HAP-1 (cell line): ENCODE measurements around the gene RSF1.
"Not testable (repeated sequence)": the region's sequence is repeated elsewhere in the genome, so short reads cannot be mapped to it uniquely, and the experiment has no call there.

Source experiments
- DNase-seq, 2 experiments: peaks; one replicate each; pipeline ENCODE4 v3.0.0-alpha.2; 2016 to 2020; ENCODE audit warnings: low spot score in 2 of 2
- H3K27me3 ChIP-seq: fragments of 250-450 bp; sonication (Bioruptor Pico); 2 replicates; pipeline ENCODE4 v1.5.1; 2020; ENCODE audit warnings: low read depth, mild to moderate bottlenecking, moderate library complexity
- H3K36me3 ChIP-seq: fragments of 250-450 bp; sonication (Bioruptor Pico); replicated peaks from 2 replicates; pipeline ENCODE4 v1.5.1; 2020; ENCODE audit warnings: mild to moderate bottlenecking
- H3K4me1 ChIP-seq: fragments of 250-450 bp; sonication (Bioruptor Pico); 2 replicates; pipeline ENCODE4 v1.5.1; 2020; ENCODE audit warnings: mild to moderate bottlenecking
- H3K4me3 ChIP-seq: fragments of 250-450 bp; sonication (Bioruptor Pico); 2 replicates; pipeline ENCODE4 v1.5.1; 2020; ENCODE audit warnings: mild to moderate bottlenecking, moderate library complexity
- H3K9me3 ChIP-seq: fragments of 250-450 bp; sonication (Bioruptor Pico); 2 replicates; pipeline ENCODE4 v1.5.1; 2020; ENCODE audit warnings: mild to moderate bottlenecking, moderate library complexity
- in situ Hi-C: fragments of 300-500 bp; cut with MboI; formaldehyde crosslinking; loops from 3 replicates; pipeline ENCODE4 v1.14.3; 2020; ENCODE audit warnings: low sequenced_read_pairs, inconsistent platforms, mixed read lengths

Gene RSF1, protein sequence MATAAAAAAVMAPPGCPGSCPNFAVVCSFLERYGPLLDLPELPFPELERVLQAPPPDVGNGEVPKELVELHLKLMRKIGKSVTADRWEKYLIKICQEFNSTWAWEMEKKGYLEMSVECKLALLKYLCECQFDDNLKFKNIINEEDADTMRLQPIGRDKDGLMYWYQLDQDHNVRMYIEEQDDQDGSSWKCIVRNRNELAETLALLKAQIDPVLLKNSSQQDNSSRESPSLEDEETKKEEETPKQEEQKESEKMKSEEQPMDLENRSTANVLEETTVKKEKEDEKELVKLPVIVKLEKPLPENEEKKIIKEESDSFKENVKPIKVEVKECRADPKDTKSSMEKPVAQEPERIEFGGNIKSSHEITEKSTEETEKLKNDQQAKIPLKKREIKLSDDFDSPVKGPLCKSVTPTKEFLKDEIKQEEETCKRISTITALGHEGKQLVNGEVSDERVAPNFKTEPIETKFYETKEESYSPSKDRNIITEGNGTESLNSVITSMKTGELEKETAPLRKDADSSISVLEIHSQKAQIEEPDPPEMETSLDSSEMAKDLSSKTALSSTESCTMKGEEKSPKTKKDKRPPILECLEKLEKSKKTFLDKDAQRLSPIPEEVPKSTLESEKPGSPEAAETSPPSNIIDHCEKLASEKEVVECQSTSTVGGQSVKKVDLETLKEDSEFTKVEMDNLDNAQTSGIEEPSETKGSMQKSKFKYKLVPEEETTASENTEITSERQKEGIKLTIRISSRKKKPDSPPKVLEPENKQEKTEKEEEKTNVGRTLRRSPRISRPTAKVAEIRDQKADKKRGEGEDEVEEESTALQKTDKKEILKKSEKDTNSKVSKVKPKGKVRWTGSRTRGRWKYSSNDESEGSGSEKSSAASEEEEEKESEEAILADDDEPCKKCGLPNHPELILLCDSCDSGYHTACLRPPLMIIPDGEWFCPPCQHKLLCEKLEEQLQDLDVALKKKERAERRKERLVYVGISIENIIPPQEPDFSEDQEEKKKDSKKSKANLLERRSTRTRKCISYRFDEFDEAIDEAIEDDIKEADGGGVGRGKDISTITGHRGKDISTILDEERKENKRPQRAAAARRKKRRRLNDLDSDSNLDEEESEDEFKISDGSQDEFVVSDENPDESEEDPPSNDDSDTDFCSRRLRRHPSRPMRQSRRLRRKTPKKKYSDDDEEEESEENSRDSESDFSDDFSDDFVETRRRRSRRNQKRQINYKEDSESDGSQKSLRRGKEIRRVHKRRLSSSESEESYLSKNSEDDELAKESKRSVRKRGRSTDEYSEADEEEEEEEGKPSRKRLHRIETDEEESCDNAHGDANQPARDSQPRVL (N-terminal part only)

DNA sequence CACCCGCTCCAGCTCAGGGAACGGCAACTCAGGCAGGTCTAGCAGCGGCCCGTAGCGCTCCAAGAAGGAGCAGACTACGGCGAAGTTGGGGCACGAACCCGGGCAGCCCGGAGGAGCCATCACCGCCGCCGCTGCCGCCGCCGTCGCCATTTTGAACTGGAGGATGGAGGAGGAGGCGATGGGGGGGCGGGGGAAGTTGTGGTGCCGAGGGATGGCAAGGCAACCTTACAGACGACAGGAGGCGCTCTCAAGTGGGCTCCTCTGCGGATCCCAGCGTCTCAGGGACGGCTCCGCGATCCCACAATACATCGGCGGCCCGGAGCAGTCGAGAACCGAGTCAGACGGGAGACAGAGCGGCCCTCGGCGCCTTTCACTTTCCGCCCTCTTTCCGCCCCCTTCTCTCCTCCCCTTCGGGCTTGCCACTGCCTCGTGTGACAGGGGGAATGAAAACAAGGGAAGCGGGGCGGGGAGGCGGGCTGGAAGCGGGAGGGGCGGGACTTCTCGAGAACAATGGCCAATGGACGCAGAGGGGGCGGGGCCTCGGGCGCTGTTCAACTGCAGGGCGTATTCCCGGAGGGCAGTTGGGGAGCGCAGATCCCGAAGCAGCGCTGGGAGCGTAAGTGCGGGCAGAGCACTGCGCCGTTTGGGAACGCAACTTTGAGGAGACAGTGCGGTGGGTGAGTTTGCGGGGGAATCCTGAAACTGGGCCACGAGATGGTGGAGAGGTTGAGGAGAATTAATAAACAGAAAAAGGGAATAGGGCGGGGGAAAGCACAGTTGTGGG lies at the start of gene RSF1, which contains the start of gene AAMDC:
Gene RSF1, minus strand, starts transcription at position 158 of the 784 bp plus-strand sequence. Its CDS starts 8 bp downstream, at position 150.
Gene AAMDC, plus strand, starts transcription at position 580 of the 784 bp plus-strand sequence. CDS start 21,353 bp downstream, outside the sequence.
- Histone ChIP-seq H3K27me3 (no peaks in the 10 kb centered on the region), H3K36me3 (peaks cover 5% of the 10 kb centered on the region), H3K9me3 (no peaks in the 10 kb centered on the region), H3K4me1 (peaks cover 9% of the 10 kb centered on the region), H3K4me3 (peak within 1 kb of the TSS; percentile 99)
- in situ Hi-C loops, result no loop called here
- DNase-seq, result peak; percentile 96 to 99

DNA sequence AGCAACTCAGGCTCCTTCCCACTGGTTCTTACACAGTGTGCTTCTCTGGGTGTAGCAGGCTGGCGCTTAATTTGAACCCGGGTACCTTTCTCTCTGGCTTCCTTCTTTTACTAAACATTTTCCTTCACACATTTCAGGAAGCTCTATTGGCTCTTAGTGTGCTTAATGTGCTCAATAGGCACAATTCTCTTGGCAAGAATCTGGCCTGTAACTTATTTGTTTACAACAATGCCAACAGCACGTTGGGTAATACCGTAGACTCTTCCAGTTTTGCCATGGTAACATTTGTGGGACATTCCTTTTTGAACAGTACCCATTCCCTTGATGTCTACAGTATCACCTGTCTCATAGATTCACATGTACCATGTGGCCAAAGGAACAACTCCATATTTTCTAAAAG lies 48.2 kb upstream of the RSF1 start:
- H3K36me3 ChIP-seq, result 0 out of 2 replicates have a peak, but pooled peaks cover 3% of the 10 kb centered on the region
- in situ Hi-C loops, result no loop called here
- no peaks in the 10 kb centered on the region for H3K9me3 ChIP-seq
- H3K27me3 ChIP-seq, result no peaks in the 10 kb centered on the region
- H3K4me1 ChIP-seq, result no peaks in the 10 kb centered on the region
- H3K4me3 ChIP-seq, result no peak overlapping the region
- DNase-seq, result no peak

DNA sequence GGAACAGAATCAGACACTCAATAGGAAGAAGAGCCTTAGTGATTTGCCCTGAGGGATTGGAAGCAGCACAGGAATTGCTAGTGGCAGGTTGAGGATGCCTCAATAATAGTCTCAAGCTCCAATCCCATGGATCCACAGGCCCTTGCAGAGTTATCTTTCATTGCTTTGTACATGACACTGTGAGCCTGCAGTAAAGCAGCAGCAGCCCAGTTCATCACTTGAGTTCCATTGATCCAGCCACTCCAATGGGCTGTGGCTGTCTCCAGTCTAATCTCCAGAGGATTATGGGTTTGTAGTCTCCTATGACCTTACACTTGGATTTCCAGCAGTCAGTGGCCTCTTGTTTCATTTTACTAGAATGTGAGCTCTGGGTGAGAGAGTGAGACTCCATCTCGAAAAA lies 45.8 kb upstream of the RSF1 start:
- in situ Hi-C loops, result no loop called here
- Histone ChIP-seq H3K9me3 (no peaks in the 10 kb centered on the region), H3K27me3 (no peaks in the 10 kb centered on the region), H3K4me3 (no peak overlapping the region), H3K4me1 (no peaks in the 10 kb centered on the region), H3K36me3 (no peaks in the 10 kb centered on the region)
- DNase-seq, result no peak

DNA sequence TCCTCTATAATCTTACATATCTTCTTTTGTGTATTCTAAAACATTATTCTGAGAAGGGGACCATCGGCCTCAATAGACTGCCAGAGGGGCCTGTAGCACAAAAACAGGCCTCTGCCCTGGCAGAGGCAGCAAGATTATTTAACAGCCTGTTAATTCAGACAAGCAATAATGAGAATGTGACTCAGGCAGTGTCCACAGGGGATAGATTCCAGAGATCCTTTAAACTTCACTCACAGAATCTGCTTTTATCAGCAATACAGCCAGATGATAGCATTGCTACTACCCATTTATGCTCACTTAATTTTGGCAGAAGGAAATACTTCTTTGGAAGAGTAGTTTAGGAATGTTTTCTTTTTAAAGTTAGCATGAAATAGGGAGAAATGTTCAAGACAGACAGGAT lies 45.3 kb upstream of the RSF1 start:
- in situ Hi-C loops, result no loop called here

DNA sequence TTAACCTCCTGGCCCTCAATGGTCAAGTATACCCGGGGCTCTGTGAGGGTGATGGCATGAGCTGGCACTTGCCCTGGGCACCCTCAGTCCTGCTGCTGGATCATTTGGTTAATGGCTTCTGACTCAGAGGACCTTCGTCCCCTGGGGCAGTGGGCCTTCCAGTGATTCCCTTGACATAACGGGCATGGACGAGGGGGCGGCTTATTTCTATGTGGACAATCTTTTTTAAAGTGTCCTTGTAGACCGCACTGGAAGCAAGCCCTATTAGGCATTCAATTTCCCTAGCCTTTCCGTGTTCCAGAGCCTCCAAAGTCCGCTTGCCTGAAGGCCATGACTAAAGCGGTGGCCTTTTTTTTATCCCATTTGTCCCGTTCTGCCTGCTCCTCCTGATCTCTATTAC lies 40.9 kb upstream of the RSF1 start:
- H3K36me3 ChIP-seq, in situ Hi-C loops, DNase-seq, H3K9me3 ChIP-seq, H3K4me3 ChIP-seq, H3K4me1 ChIP-seq, H3K27me3 ChIP-seq: not testable (repeated sequence)

More for the DNA sequence above, 45.3 kb upstream of the RSF1 start:
- H3K4me3 ChIP-seq, result no peak overlapping the region
- no peaks in the 10 kb centered on the region for H3K4me1 ChIP-seq
- H3K27me3 ChIP-seq, result no peaks in the 10 kb centered on the region
- no peaks in the 10 kb centered on the region for H3K36me3 ChIP-seq
- no peak for DNase-seq
- no peaks in the 10 kb centered on the region for H3K9me3 ChIP-seq

DNA sequence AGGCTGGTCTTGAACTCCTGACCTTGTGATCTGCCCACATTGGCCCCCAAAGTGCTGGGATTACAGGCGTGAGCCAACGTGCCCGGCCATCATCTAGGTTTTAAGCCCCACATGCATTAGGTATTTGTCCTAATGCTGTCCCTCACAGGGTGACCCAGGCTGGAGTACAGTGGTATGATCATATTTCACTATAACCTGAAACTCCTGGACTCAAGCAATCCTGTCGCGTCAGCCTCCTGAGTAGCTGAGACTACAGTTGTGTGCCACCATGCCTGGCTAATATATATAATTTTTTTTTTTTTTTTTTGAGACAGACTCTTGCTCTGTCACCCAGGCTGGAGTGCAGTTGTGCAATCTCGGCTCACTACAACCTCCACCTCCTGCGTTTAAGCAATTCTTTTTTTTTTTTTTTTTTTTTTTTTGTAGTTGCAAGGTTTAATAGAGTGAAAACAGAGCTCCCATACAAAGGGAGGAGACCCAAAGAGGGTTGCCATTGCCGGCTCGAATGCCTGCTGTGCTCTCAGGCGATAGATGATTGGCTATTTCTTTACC lies 37.5 kb upstream of the RSF1 start:
- H3K4me1 ChIP-seq, in situ Hi-C loops, DNase-seq, H3K4me3 ChIP-seq, H3K27me3 ChIP-seq, H3K36me3 ChIP-seq: not testable (repeated sequence)
- peaks cover 12% of the 10 kb centered on the region for H3K9me3 ChIP-seq

DNA sequence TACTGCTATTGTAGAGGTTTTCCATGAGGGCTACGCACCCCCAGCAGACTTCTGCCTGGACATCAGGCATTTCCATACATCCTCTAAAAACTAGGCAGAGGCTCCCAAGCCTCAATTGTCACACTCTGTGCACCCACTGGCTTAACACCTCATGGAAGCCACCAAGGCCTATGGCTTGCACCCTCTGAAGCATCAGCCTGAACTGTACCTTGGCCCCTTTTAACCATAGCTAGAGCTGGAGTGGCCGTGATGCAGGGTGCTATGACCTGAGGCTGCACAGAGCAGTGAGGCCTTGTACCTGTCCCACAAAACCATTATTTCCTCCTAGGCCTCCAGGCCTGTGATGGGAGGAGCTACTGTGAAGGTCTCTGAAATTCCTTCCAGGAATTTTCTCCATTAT lies 34.3 kb upstream of the RSF1 start:
- DNase-seq, result peak in 1 of 2 experiments; percentile 23
- no peaks in the 10 kb centered on the region for H3K4me1 ChIP-seq
- in situ Hi-C loops, result no loop called here
- H3K4me3 ChIP-seq, result no peak overlapping the region
- peaks cover 12% of the 10 kb centered on the region for H3K9me3 ChIP-seq
- peaks cover 5% of the 10 kb centered on the region; the same call in 1 of the 2 replicates for H3K36me3 ChIP-seq
- H3K27me3 ChIP-seq, result no peaks in the 10 kb centered on the region

DNA sequence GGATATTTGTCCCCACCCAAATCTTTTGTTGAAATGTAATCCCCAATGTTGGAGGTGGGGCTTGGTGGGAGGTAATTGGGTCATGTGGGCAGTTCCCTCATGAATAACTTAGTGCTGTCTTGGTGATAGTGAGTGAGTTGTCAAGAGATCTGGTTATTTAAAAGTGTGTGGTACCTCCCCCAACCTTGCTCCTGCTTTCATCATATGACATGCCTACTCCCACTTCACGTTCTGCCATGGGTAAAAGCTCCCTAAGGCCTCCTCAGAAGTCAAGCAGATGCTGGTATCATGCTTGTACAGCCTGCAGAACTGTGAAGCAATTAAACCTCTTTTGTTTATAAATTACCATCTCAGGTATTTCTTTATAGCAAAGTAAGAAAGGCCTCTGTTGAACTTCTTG lies 31.0 kb upstream of the RSF1 start:
- no peak for DNase-seq

DNA sequence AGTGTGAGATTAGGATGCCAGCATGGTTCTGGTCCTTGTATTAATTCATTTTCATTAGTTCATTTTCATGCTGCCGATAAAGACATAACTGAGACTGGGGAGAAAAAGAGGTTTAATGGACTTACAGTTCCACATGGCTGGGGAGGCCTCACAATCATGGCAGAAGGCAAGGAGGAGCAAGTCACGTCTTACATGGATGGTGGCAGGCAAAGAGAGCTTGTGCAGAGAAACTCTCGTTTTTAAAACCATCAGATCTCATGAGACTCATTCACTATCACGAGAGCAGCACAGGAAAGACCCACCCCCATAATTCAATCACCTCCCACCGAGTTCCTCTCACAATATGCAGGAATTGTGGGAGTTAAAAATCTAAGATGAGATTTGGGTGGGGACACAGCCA lies 23.2 kb upstream of the RSF1 start:
- in situ Hi-C loops, DNase-seq, H3K4me3 ChIP-seq, H3K36me3 ChIP-seq, H3K9me3 ChIP-seq, H3K27me3 ChIP-seq, H3K4me1 ChIP-seq: not testable (repeated sequence)

More for the DNA sequence above, 31.0 kb upstream of the RSF1 start:
- in situ Hi-C loops, result no loop called here
- Histone ChIP-seq H3K27me3 (no peaks in the 10 kb centered on the region), H3K4me3 (no peak overlapping the region), H3K36me3 (0 out of 2 replicates have a peak, but pooled peaks cover 3% of the 10 kb centered on the region), H3K4me1 (no peaks in the 10 kb centered on the region), H3K9me3 (peaks cover 12% of the 10 kb centered on the region)

DNA sequence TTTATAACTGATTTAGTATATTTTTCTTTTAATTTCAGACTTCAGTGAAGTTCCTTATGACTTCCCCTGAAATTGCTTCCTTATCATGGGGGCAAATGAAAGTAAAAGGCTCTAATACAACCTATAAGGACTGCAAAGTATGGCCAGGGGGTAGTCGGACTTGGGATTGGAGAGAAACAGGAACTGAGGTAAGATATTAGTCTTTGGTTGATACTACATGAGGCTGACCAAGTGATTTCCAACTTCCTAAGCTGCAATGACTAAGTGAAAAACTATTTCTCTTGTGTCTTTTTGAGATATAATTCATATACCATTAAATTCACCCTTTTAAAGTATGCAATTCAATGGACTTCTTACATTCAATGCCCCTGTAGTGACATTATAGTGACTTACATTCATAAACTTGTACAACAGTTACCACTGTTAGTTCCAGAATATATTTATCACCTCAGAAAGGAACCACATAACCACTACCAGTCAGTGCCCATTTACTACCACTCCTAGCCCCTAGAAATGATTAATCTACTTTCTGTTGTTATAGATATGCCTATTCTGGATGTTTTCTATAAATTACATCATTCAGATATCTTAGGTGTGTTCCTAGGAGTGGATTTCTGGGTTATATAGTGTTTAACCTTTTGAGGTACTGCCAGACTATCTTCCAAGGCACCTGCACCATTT lies 22.1 kb upstream of the RSF1 start:
- H3K27me3 ChIP-seq, result no peaks in the 10 kb centered on the region

DNA sequence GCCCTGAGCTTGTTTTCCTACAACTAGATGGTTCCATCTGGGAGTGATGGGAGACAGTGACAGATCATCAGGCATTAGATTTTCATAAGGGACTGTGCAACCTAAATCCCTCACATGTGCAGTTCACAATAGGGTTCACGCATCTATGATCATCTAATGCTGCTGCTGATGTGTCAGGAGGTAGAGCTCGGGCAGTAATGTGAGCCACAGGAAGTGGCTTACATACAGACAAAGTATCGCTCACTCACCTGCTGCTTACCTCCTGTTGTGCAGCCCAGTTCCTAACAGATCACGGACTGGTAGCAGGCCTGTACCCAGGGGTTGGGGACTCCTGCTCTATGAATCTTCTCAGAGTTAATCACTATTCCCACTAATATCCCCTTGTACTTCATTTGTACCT lies 12.8 kb upstream of the RSF1 start:
- no peak for DNase-seq
- Histone ChIP-seq H3K4me3 (no peak overlapping the region), H3K4me1 (no peaks in the 10 kb centered on the region), H3K36me3 (no peaks in the 10 kb centered on the region; the same call in 1 of the 2 replicates), H3K27me3 (no peaks in the 10 kb centered on the region), H3K9me3 (0 out of 2 replicates have a peak, but pooled peaks cover 3% of the 10 kb centered on the region)
- in situ Hi-C loops, result no loop called here

More for the DNA sequence above, 22.1 kb upstream of the RSF1 start:
- in situ Hi-C loops, result no loop called here
- Histone ChIP-seq H3K4me3 (no peak overlapping the region), H3K36me3 (no peaks in the 10 kb centered on the region), H3K4me1 (no peaks in the 10 kb centered on the region), H3K9me3 (peaks cover 2% of the 10 kb centered on the region; the same call in 1 of the 2 replicates)
- DNase-seq, result no peak

DNA sequence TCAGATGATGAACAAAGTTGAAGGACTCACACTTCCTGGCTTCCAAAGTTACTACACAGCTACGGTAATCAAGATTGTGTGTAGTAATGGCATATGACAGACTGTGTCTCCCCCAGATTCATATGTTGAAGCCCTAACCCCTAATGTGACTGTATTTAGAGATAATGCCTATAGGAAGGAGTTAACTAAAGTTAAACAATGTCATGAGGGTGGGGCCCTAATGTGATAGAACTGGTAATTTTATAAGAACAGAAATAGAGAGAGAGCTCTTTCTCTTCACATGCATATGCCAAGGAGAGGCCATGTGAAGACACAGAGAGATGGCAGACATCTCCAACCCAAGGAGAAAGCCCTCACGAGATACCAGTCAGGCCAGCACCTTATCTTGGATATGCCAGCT lies 8.4 kb upstream of the RSF1 start:
- Histone ChIP-seq H3K36me3 (no peaks in the 10 kb centered on the region), H3K27me3 (no peaks in the 10 kb centered on the region), H3K9me3 (0 out of 2 replicates have a peak, but pooled peaks cover 3% of the 10 kb centered on the region), H3K4me3 (no peak overlapping the region), H3K4me1 (no peaks in the 10 kb centered on the region)
- in situ Hi-C loops, result no loop called here
- no peak for DNase-seq
